Measurements from ENCODE around the gene SLC26A6. TPM values are rescaled to one million over a fixed set of nuclear protein-coding genes. Genes with fewer than 3 reads are reported as not detected.

SLC26A6 gene
- total and polyA plus RNA-seq, 10 of the 15 experiments (the other 5 are each of a cell fraction or from before 2014, with no cell fraction given), result 2.1 to 24.9 (median 13.3) TPM

DNA sequence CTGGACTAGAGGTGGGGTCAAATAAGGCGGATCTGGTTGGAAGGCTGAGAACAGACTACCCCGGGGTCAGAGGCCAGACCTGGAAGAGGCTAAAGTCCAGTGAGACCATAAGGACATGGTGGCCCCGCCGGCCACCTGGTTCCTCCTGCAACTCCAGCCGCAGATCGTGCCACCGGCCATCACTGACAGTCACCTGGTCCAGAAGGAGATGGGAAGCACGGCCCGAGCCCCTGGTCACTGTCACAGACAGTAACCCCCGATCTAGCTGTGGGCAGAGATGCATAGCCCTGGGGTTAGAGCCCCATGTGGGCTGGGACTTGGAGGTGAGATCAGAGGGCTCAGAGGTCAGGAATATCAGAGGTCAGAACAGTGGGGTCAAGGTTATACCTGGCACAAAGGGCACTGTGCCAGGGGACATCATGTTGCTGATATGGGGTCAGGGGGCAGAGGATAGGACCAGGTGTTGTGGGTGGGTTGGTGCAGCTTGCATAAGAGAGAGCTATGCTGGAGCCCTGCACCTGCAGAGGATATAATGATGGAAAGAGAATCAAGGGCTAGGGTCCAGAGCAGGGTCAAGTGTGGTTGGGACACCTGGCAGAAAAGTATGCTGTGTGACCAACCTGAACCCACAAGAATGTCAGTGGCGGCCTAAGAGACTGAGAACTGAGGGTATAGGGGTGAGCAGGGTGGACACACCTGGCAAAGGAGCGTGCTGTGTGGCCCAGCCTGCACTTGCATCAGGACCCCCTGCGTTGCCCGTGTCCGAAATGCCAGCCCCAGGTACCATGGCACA, 17.9 kb upstream of the SLC26A6 start:
- H3K9me3 ChIP-seq (replicated peaks; ENCODE audit: control insufficient read depth, insufficient read depth, low read length), result no peaks in the 10 kb centered on the region
- intact Hi-C loops (cut with micrococcal nuclease; ENCODE audit: unreplicated experiment), result no loop called here
- H3K9ac ChIP-seq (ENCODE audit: control insufficient read depth, insufficient read depth, low read length), result no peak overlapping the region
- SMC1A ChIA-PET (ENCODE audit: uncharacterized antibody, unreplicated experiment), result no interaction called here
- no peaks in the 10 kb centered on the region for H3K36me3 ChIP-seq (ENCODE audit: control insufficient read depth in 2 of 2, insufficient read depth in 2 of 2, low read length in 1 of 2)
- 0 out of 2 replicates have a peak, but pooled peaks cover 3% of the 10 kb centered on the region for H3K4me1 ChIP-seq (ENCODE audit: control insufficient read depth, insufficient read depth, low read length)
- no peak overlapping the region for H3K4me3 ChIP-seq
- POLR2A ChIA-PET, result no interaction called here
- no peak overlapping the region for H2AFZ ChIP-seq (ENCODE audit: control insufficient read depth, low read depth, low read length)
- H3K27me3 ChIP-seq (replicated peaks in 1 of 2; ENCODE audit: control insufficient read depth in 2 of 2, insufficient read depth in 2 of 2, low read length in 1 of 2), result peaks cover 0 to 2% of the 10 kb centered on the region in 2 experiments; a peak in 1 of 4 replicates
- no peak overlapping the region for H3K4me2 ChIP-seq (ENCODE audit: control insufficient read depth, insufficient read depth)
- 35% methylated on average over 15 of the region's 15 CpGs for WGBS (ENCODE audit: insufficient coverage, insufficient replicate concordance, low lambda C conversion rate, missing lambda C conversion rate)
- FAIRE-seq (no peak), DNase-seq (ENCODE audit: low read depth, low spot score) (no peak), ATAC-seq (no peak)
- CTCF ChIA-PET, result interaction anchor here (0.5 kb wide), 1 partner anchor 1094 kb away, joined by 3 read pairs; no protein-coding TSS in a partner anchor
- in situ Hi-C loops (cut with MboI), result no loop called here
- H3K79me2 ChIP-seq (ENCODE audit: control insufficient read depth, insufficient read depth, low read length), result no peaks in the 10 kb centered on the region
- RAD21 ChIA-PET (ENCODE audit: unreplicated experiment), result no interaction called here
- BruUV-seq (replicated peaks), result no TSS peak
- no peaks in the 10 kb centered on the region; the same call in 1 of the 2 replicates for H4K20me1 ChIP-seq (ENCODE audit: control insufficient read depth, insufficient read depth)
- H3K27ac ChIP-seq (ENCODE audit: control insufficient read depth, insufficient read depth), result no peak overlapping the region
- TF ChIP-seq, protein P1, sequence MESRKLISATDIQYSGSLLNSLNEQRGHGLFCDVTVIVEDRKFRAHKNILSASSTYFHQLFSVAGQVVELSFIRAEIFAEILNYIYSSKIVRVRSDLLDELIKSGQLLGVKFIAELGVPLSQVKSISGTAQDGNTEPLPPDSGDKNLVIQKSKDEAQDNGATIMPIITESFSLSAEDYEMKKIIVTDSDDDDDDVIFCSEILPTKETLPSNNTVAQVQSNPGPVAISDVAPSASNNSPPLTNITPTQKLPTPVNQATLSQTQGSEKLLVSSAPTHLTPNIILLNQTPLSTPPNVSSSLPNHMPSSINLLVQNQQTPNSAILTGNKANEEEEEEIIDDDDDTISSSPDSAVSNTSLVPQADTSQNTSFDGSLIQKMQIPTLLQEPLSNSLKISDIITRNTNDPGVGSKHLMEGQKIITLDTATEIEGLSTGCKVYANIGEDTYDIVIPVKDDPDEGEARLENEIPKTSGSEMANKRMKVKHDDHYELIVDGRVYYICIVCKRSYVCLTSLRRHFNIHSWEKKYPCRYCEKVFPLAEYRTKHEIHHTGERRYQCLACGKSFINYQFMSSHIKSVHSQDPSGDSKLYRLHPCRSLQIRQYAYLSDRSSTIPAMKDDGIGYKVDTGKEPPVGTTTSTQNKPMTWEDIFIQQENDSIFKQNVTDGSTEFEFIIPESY (IDR thresholded peaks at IDR 0.05), result no peak
- TF ChIP-seq, protein P2, sequence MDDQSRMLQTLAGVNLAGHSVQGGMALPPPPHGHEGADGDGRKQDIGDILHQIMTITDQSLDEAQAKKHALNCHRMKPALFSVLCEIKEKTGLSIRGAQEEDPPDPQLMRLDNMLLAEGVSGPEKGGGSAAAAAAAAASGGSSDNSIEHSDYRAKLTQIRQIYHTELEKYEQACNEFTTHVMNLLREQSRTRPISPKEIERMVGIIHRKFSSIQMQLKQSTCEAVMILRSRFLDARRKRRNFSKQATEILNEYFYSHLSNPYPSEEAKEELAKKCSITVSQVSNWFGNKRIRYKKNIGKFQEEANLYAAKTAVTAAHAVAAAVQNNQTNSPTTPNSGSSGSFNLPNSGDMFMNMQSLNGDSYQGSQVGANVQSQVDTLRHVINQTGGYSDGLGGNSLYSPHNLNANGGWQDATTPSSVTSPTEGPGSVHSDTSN (IDR thresholded peaks at IDR 0.05; ENCODE audit: insufficient replicate concordance, low read depth, low read length), result no peak
- TF ChIP-seq NFYA (IDR thresholded peaks at IDR 0.05; ENCODE audit: borderline replicate concordance, low read depth, low read length) (no peak), BHLHE40 (IDR thresholded peaks at IDR 0.05; ENCODE audit: borderline replicate concordance in 1 of 2, low read depth in 2 of 2, low read length in 1 of 2) (no peak), CREM (IDR thresholded peaks at IDR 0.05; ENCODE audit: low read depth) (no peak), BCL11A (IDR thresholded peaks at IDR 0.05; ENCODE audit: low read depth, low read length) (no peak), ASH2L (IDR thresholded peaks at IDR 0.05; ENCODE audit: borderline replicate concordance, low read depth) (no peak), KAT2A (conservative IDR thresholded peaks at IDR 0.05; ENCODE audit: control insufficient read depth, low read depth, low read length) (no peak), MEF2A (IDR thresholded peaks at IDR 0.05; ENCODE audit: insufficient read depth, low read depth, low read length) (no peak)
- TF ChIP-seq, protein P3, sequence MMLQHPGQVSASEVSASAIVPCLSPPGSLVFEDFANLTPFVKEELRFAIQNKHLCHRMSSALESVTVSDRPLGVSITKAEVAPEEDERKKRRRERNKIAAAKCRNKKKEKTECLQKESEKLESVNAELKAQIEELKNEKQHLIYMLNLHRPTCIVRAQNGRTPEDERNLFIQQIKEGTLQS (IDR thresholded peaks at IDR 0.05; ENCODE audit: borderline replicate concordance, extremely low read depth, low read depth, low read length), result no peak
- TF ChIP-seq, protein P4, sequence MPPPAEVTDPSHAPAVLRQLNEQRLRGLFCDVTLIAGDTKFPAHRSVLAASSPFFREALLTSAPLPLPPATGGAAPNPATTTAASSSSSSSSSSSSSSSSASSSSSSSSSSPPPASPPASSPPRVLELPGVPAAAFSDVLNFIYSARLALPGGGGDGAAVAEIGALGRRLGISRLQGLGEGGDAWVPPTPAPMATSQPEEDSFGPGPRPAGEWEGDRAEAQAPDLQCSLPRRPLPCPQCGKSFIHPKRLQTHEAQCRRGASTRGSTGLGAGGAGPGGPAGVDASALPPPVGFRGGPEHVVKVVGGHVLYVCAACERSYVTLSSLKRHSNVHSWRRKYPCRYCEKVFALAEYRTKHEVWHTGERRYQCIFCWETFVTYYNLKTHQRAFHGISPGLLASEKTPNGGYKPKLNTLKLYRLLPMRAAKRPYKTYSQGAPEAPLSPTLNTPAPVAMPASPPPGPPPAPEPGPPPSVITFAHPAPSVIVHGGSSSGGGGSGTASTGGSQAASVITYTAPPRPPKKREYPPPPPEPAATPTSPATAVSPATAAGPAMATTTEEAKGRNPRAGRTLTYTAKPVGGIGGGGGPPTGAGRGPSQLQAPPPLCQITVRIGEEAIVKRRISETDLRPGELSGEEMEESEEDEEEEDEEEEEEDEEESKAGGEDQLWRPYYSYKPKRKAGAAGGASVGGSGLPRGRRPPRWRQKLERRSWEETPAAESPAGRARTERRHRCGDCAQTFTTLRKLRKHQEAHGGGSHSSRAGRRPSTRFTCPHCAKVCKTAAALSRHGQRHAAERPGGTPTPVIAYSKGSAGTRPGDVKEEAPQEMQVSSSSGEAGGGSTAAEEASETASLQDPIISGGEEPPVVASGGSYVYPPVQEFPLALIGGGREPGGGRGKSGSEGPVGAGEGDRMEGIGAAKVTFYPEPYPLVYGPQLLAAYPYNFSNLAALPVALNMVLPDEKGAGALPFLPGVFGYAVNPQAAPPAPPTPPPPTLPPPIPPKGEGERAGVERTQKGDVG (CRISPR knock-in tag; IDR thresholded peaks at IDR 0.05), result no peak
- TF ChIP-seq, protein P5, sequence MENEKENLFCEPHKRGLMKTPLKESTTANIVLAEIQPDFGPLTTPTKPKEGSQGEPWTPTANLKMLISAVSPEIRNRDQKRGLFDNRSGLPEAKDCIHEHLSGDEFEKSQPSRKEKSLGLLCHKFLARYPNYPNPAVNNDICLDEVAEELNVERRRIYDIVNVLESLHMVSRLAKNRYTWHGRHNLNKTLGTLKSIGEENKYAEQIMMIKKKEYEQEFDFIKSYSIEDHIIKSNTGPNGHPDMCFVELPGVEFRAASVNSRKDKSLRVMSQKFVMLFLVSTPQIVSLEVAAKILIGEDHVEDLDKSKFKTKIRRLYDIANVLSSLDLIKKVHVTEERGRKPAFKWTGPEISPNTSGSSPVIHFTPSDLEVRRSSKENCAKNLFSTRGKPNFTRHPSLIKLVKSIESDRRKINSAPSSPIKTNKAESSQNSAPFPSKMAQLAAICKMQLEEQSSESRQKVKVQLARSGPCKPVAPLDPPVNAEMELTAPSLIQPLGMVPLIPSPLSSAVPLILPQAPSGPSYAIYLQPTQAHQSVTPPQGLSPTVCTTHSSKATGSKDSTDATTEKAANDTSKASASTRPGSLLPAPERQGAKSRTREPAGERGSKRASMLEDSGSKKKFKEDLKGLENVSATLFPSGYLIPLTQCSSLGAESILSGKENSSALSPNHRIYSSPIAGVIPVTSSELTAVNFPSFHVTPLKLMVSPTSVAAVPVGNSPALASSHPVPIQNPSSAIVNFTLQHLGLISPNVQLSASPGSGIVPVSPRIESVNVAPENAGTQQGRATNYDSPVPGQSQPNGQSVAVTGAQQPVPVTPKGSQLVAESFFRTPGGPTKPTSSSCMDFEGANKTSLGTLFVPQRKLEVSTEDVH (IDR thresholded peaks at IDR 0.05; ENCODE audit: low read depth, partially characterized antibody), result no peak
